GM19452 (cell line): Measurements from ENCODE around the gene CDC5L.
"Not testable (repeated sequence)": the region's sequence is repeated elsewhere in the genome, so short reads cannot be mapped to it uniquely, and the experiment has no call there.

ENCODE experiments used
- ATAC-seq: cut with Tn5 transposase; IDR thresholded peaks from one replicate; pipeline ENCODE4 v1.9.1; 2021; ENCODE audit not compliant: unreplicated experiment

Gene CDC5L

GRCh38 chr6:44449181-44449580, 61.7 kb downstream of the CDC5L start:
- ATAC-seq: not testable (repeated sequence)

- no peak for ATAC-seq
These were observed 64.5 kb downstream of the CDC5L start for GRCh38 chr6:44451803-44452695.

- ATAC-seq: no peak
These were observed 65.2 kb downstream of the CDC5L start for GRCh38 chr6:44452725-44453124.

- no peak for ATAC-seq
These were observed 65.6 kb downstream of the CDC5L start for GRCh38 chr6:44453146-44453545.

- no peak for ATAC-seq
These were observed 66.7 kb downstream of the CDC5L start for GRCh38 chr6:44454198-44454597.

- no peak for ATAC-seq
These were observed 68.8 kb downstream of the CDC5L start for GRCh38 chr6:44456070-44456965.

- ATAC-seq: no peak
These were observed 69.4 kb downstream of the CDC5L start for GRCh38 chr6:44456966-44457292.

- ATAC-seq: no peak
These were observed 70.1 kb downstream of the CDC5L start for GRCh38 chr6:44457596-44457995.

- ATAC-seq: no peak
These were observed 71.0 kb downstream of the CDC5L start for GRCh38 chr6:44458551-44458950.

- no peak for ATAC-seq
These were observed 74.8 kb downstream of the CDC5L start for GRCh38 chr6:44462335-44462734.

GRCh38 chr6:44462797-44463727, 75.6 kb downstream of the CDC5L start:
- no peak for ATAC-seq

GRCh38 chr6:44463728-44464450, 76.4 kb downstream of the CDC5L start:
- no peak for ATAC-seq

- ATAC-seq: no peak
These were observed 77.2 kb downstream of the CDC5L start for GRCh38 chr6:44464527-44465310.

- no peak for ATAC-seq
These were observed 79.4 kb downstream of the CDC5L start for GRCh38 chr6:44466955-44467354.

- ATAC-seq: no peak
These were observed 81.3 kb downstream of the CDC5L start for GRCh38 chr6:44468835-44469234.

GRCh38 chr6:44470115-44470464, 82.6 kb downstream of the CDC5L start:
- ATAC-seq: no peak

GRCh38 chr6:44470746-44471145, 83.2 kb downstream of the CDC5L start:
- no peak for ATAC-seq

GRCh38 chr6:44471271-44471981, 83.9 kb downstream of the CDC5L start:
- ATAC-seq: no peak
